Heart left ventricle (tissue), 16 donors: Measurements from ENCODE around the gene DDX21. TPM values are rescaled to one million over a fixed set of nuclear protein-coding genes. Genes with fewer than 3 reads are reported as not detected.

Source experiments
- ATAC-seq, 4 donors: fragments of 200-7000 bp; cut with Tn5 transposase; one replicate each; pipeline ENCODE4 v1.9.1; 2020 to 2022; ENCODE audit warnings: moderate library complexity in 4 of 4, mild to moderate bottlenecking in 3 of 4, moderate number of reproducible peaks in 1 of 4
- DNase-seq, 5 donors: peaks; one replicate each; pipeline ENCODE4 v3.0.0-alpha.2; 2020
- H3K27ac ChIP-seq, 12 donors: fragments of 200-600 bp; sonication (generic) in 4 of 12; one replicate each; pipeline versions ENCODE4 v1.5.0 to v1.8.0; 2016 to 2022; ENCODE audit warnings: mild to moderate bottlenecking in 2 of 12
- H3K27me3 ChIP-seq, 9 donors: fragments of 200-600 bp; sonication (generic) in 2 of 9; one replicate each; pipeline versions ENCODE4 v1.5.1 to v1.8.0; 2016 to 2022; ENCODE audit warnings: mild to moderate bottlenecking in 3 of 9
- H3K36me3 ChIP-seq, 9 donors: fragments of 200-600 bp; sonication (generic) in 2 of 9; one replicate each; pipeline versions ENCODE4 v1.5.0 to v1.8.0; 2018 to 2022; ENCODE audit warnings: mild to moderate bottlenecking in 2 of 9
- H3K4me1 ChIP-seq, 12 donors: fragments of 200-600 bp; sonication (generic) in 4 of 12; one replicate each; pipeline versions ENCODE4 v1.5.0 to v1.8.0; 2016 to 2022; ENCODE audit warnings: mild to moderate bottlenecking in 3 of 12
- H3K4me3 ChIP-seq, 12 donors: fragments of 200-600 bp; sonication (generic) in 4 of 12; one replicate each; pipeline versions ENCODE4 v1.5.0 to v1.8.0; 2017 to 2022; ENCODE audit warnings: mild to moderate bottlenecking in 9 of 12, moderate library complexity in 4 of 12
- H3K9me3 ChIP-seq, 12 donors: fragments of 200-600 bp; sonication (generic) in 4 of 12; one replicate each; pipeline versions ENCODE4 v1.5.0 to v1.8.0; 2016 to 2022; ENCODE audit warnings: mild to moderate bottlenecking in 1 of 12
- CTCF ChIP-seq, 12 donors: fragments of 200-600 bp; sonication (generic) in 4 of 12; IDR thresholded peaks; one replicate each; pipeline versions ENCODE4 v1.5.0 to v1.8.0; 2018 to 2022; ENCODE audit warnings: antibody characterized with exemption in 12 of 12, mild to moderate bottlenecking in 5 of 12
- POLR2A ChIP-seq, 2 donors: fragments of 450-650 bp; IDR thresholded peaks; one replicate each; pipeline ENCODE4 v1.6.1; 2017; ENCODE audit warnings: antibody characterized with exemption in 2 of 2, mild to moderate bottlenecking in 2 of 2, moderate library complexity in 2 of 2
- WGBS, 4 donors: extraction: QIAGEN DNeasy Blood & Tissue Kit in 2 of 4; methylation state at CpG; one replicate each; pipeline versions ENCODE4 v1.1.5 to v1.1.7; 2013 to 2018; 5-methylcytosine and 5-hydroxymethylcytosine counted together
- intact Hi-C, 10 donors: fragments of 100-400 bp; cut with DNase I; formaldehyde crosslinking; loops; one replicate each; pipeline versions ENCODE4 v1.11.1 to v1.14.2; 2022
- polyA plus RNA-seq, 2 donors: library from polyadenylated mRNA; stranded (reverse); fragments of 200-250 nt; gene quantifications; one replicate each; pipeline ENCODE4 v1.2.3, GENCODE V29; 2013
- total RNA-seq, 9 donors: library from RNA; depleted of rRNA in 2 of 9; stranded (reverse); fragments of >200 nt in 2 of 9; fragmentation: NEBNext Ultra II Directional in 3 of 9; extraction: Animal tissue kit (Norgen Biotek cat#: 25700) in 3 of 9; gene quantifications; one replicate each; pipeline versions ENCODE4 v1.1.0 to v1.2.4, GENCODE V29; 2016 to 2023
- donor health status: ischemic (EF 13 %, LVEDD 7.1; RV severe dilation, severe dysfunction).
- donor health status: healthy with polysubstance abuse.
- donor health status: DM: no; HTN: yes; CAD: no.
- donor health status: DM: no; HTN: no; CAD: no.
- donor health status: ischemic (EF 25% LVEDD 6.9; RV normal size, moderate dysfunction).
- donor health status: ischemic (EF 25% LVEDD 5.7; RV mildly dilated, moderate dysfunction).
- donor health status: healthy.
- donor health status: DM: yes; HTN: yes; CAD: no.
- donor health status: ischemic (EF 35%, LVEDD 5.7; RV mildly dilated, moderate dysfunction).
- donor health status: nonischemic (EF 11% LVEDD 7.7; RV severe dilation, severe dysfunction).
- donor health status: DM: yes; HTN: yes; CAD: no.
- donor health status: PGD.
- donor health status: ischemic (EF 29% LVEDD 5.4; RV normal size, mild dysfunction).
- donor health status: nonischemic (EF 23%, LVEDD 6.1; RV moderate dilation, normal function).

Gene DDX21
- total and polyA plus RNA-seq, 11 donors: 8.0 to 40.2 (median 26.2) TPM

- H3K4me3 ChIP-seq: peak overlapping the region; percentile 54 to 96 (median 86)
- WGBS, 4 donors: 15 to 19% (median 18%) methylated on average over 20 to 22 of the region's 22 CpGs
- H3K4me1 ChIP-seq: peaks cover 4 to 57% (median 47%) of the 10 kb centered on the region in 12 donors
- intact Hi-C loops: no loop called here
- TF ChIP-seq CTCF (IDR thresholded peaks at IDR 0.05) (no peak), POLR2A (IDR thresholded peaks at IDR 0.05) (no peak)
- H3K36me3 ChIP-seq: peaks cover 0 to 18% (median 6%) of the 10 kb centered on the region in 9 donors
- ATAC-seq (peak in 1 of 4 donors; percentile 6), DNase-seq (no peak)
- no peaks in the 10 kb centered on the region for H3K27me3 ChIP-seq
- no peaks in the 10 kb centered on the region for H3K9me3 ChIP-seq
- peak overlapping the region in 11 of 12 donors; percentile 79 to 94 (median 86) for H3K27ac ChIP-seq
Measured at GRCh38 chr10:68989317-68989990, 33.5 kb downstream of the DDX21 start.

GRCh38 chr10:68992636-68993440 lies 36.9 kb downstream of the DDX21 start:
- Histone ChIP-seq H3K27ac (peak overlapping the region; percentile 31 to 80 (median 65)), H3K9me3 (no peaks in the 10 kb centered on the region), H3K4me3 (peak overlapping the region in 1 of 12 donors; percentile 2), H3K36me3 (peaks cover 0 to 6% (median 0%) of the 10 kb centered on the region in 9 donors), H3K27me3 (no peaks in the 10 kb centered on the region), H3K4me1 (peaks cover 4 to 69% (median 56%) of the 10 kb centered on the region in 12 donors)
- ATAC-seq (peak in 3 of 4 donors; percentile 7 to 37 (median 32)), DNase-seq (peak in 4 of 5 donors; percentile 36 to 66 (median 52))
- WGBS, 4 donors: 14 to 35% (median 28%) methylated on average over 2 of the region's 2 CpGs
- intact Hi-C loops: loop anchor here in 2 of 10 donors (10.0 kb wide), 2 partner anchors 192 to 402 kb away; partner anchors contain the start of gene SUPV3L1 (in 1 of the 2)
- TF ChIP-seq CTCF (IDR thresholded peaks at IDR 0.05) (no peak), POLR2A (IDR thresholded peaks at IDR 0.05) (no peak)

- 80 to 86% (median 82%) methylated on average over 3 of the region's 3 CpGs for WGBS, 4 donors
- Histone ChIP-seq H3K27me3 (no peaks in the 10 kb centered on the region), H3K27ac (peak overlapping the region in 11 of 12 donors; percentile 26 to 76 (median 60)), H3K36me3 (peaks cover 0 to 28% (median 22%) of the 10 kb centered on the region in 9 donors), H3K4me3 (no peak overlapping the region), H3K9me3 (no peaks in the 10 kb centered on the region), H3K4me1 (peaks cover 0 to 45% (median 30%) of the 10 kb centered on the region in 12 donors)
- ATAC-seq (no peak), DNase-seq (no peak)
- TF ChIP-seq POLR2A (IDR thresholded peaks at IDR 0.05) (no peak), CTCF (IDR thresholded peaks at IDR 0.05) (no peak)
- intact Hi-C loops: loop anchor here in 2 of 10 donors (10.0 kb wide), 2 partner anchors 188 to 398 kb away; partner anchors contain the start of gene SUPV3L1 (in 1 of the 2)
Measured at GRCh38 chr10:68997211-68997610, 41.2 kb downstream of the DDX21 start.
